Breast epithelium (tissue), 4 donors: Measurements from ENCODE around the gene MBP. TPM values are rescaled to one million over a fixed set of nuclear protein-coding genes. Genes with fewer than 3 reads are reported as not detected.

ENCODE experiments used
- DNase-seq, 2 donors: peaks; one replicate each; pipeline ENCODE4 v3.0.0-alpha.2; 2019; ENCODE audit warnings: low spot score in 2 of 2
- H3K27ac ChIP-seq, 2 donors: fragments of 200-600 bp; sonication (generic) in 1 of 2; one replicate each; pipeline ENCODE4 v1.5.1; 2016 to 2019; ENCODE audit warnings: mild to moderate bottlenecking in 1 of 2
- H3K27me3 ChIP-seq, 2 donors: fragments of 200-600 bp; sonication (generic) in 1 of 2; one replicate each; pipeline versions ENCODE4 v1.5.1 to v1.6.0; 2017 to 2019; ENCODE audit warnings: control low read depth in 1 of 2, mild to moderate bottlenecking in 1 of 2
- H3K36me3 ChIP-seq: fragments of 200-600 bp; one replicate; pipeline ENCODE4 v1.5.1; 2019
- H3K4me1 ChIP-seq, 2 donors: fragments of 200-600 bp; sonication (generic); one replicate each; pipeline ENCODE4 v1.5.1; 2016 to 2019; ENCODE audit warnings: control low read depth in 1 of 2
- H3K4me3 ChIP-seq, 3 donors: fragments of 200-600 bp; sonication (generic); 1 replicate in 2 of 3; 2 replicates in 1 of 3; pipeline ENCODE4 v1.5.1; 2016 to 2019; ENCODE audit warnings: mild to moderate bottlenecking in 3 of 3, moderate library complexity in 2 of 3
- H3K9me3 ChIP-seq, 2 donors: fragments of 200-600 bp; sonication (generic) in 1 of 2; one replicate each; pipeline ENCODE4 v1.5.1; 2016 to 2019; ENCODE audit warnings: control low read depth in 1 of 2
- POLR2A ChIP-seq: fragments of 450-650 bp; IDR thresholded peaks from one replicate; pipeline ENCODE4 v1.6.1; 2016; ENCODE audit warnings: antibody characterized with exemption, mild to moderate bottlenecking, moderate library complexity
- POLR2AphosphoS5 ChIP-seq, 3 donors: sonication (generic); formaldehyde crosslinking; IDR thresholded peaks; one replicate each; pipeline ENCODE4 v1.6.1; 2017; ENCODE audit warnings: antibody characterized with exemption in 3 of 3
- intact Hi-C: fragments of 100-400 bp; cut with DNase I; formaldehyde crosslinking; loops from one replicate; pipeline ENCODE4 v1.15.1; 2023; ENCODE audit warnings: low total_unique reads
- total RNA-seq, 3 donors: library from RNA; depleted of rRNA; stranded (reverse); fragments of >200 nt; gene quantifications; one replicate each; pipeline ENCODE4 v1.1.0, GENCODE V29; 2016
- TF ChIP-seq, protein P1 (sequence below), 3 donors: fragments of 450-650 bp; IDR thresholded peaks; one replicate each; pipeline ENCODE4 v1.5.1; 2016 to 2017; ENCODE audit warnings: antibody characterized with exemption in 3 of 3, mild to moderate bottlenecking in 3 of 3, moderate library complexity in 3 of 3

Gene MBP
- total RNA-seq, 3 donors from 2014 or later, result 27.2 to 46.2 (median 32.4) TPM

DNA sequence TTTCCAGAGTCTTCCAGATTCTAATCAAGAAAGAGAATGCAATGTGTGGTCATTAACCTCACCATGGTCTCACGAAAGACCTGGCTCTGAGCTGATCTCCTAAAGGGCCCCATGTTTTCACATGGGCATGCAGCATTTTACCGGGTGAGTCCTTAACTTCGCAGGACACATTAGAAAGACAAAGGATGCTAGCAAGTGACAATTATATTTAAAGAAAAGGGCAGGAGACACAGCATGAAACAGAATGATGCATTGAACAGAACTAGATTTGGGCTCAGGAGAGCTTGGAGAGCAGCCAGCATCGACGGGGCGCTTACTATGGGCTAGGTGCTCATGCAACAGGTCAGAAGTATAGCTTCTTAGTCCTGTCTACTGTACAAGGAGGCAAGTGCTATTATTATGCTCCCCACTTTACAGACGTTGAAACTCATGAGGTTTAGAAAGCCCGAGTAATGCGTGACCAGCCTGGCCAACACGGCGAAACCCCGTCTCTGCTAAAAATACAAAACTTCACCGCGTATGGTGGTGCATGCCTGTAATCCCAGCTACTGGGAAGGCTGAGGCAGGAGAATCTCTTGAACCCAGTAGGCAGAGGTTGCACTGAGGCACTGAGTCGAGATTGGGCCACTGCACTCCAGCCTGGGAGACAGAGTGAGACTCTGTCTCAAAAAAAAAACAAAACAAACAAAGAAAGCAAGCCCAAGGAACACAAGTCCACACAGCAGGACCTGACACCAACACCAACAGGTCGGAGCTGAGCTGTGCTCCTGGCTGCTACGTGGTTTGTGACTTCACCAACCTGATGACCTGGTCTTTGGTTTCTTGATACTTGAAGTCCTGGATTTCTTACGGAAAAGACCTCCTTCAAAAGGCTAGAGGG, 16.1 kb downstream of the MBP start:
- DNase-seq, result peak in 1 of 2 donors; percentile 12
- intact Hi-C loops, result no loop called here
- no peaks in the 10 kb centered on the region for H3K36me3 ChIP-seq
- H3K27me3 ChIP-seq, result no peaks in the 10 kb centered on the region
- no peak overlapping the region for H3K4me3 ChIP-seq
- H3K4me1 ChIP-seq, result peaks cover 0 to 8% of the 10 kb centered on the region in 2 donors
- TF ChIP-seq POLR2AphosphoS5 (IDR thresholded peaks at IDR 0.05) (no peak), POLR2A (no peak)
- TF ChIP-seq, protein P1, sequence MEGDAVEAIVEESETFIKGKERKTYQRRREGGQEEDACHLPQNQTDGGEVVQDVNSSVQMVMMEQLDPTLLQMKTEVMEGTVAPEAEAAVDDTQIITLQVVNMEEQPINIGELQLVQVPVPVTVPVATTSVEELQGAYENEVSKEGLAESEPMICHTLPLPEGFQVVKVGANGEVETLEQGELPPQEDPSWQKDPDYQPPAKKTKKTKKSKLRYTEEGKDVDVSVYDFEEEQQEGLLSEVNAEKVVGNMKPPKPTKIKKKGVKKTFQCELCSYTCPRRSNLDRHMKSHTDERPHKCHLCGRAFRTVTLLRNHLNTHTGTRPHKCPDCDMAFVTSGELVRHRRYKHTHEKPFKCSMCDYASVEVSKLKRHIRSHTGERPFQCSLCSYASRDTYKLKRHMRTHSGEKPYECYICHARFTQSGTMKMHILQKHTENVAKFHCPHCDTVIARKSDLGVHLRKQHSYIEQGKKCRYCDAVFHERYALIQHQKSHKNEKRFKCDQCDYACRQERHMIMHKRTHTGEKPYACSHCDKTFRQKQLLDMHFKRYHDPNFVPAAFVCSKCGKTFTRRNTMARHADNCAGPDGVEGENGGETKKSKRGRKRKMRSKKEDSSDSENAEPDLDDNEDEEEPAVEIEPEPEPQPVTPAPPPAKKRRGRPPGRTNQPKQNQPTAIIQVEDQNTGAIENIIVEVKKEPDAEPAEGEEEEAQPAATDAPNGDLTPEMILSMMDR (IDR thresholded peaks at IDR 0.05), result no peak
- no peak overlapping the region for H3K27ac ChIP-seq
- H3K9me3 ChIP-seq, result no peaks in the 10 kb centered on the region

DNA sequence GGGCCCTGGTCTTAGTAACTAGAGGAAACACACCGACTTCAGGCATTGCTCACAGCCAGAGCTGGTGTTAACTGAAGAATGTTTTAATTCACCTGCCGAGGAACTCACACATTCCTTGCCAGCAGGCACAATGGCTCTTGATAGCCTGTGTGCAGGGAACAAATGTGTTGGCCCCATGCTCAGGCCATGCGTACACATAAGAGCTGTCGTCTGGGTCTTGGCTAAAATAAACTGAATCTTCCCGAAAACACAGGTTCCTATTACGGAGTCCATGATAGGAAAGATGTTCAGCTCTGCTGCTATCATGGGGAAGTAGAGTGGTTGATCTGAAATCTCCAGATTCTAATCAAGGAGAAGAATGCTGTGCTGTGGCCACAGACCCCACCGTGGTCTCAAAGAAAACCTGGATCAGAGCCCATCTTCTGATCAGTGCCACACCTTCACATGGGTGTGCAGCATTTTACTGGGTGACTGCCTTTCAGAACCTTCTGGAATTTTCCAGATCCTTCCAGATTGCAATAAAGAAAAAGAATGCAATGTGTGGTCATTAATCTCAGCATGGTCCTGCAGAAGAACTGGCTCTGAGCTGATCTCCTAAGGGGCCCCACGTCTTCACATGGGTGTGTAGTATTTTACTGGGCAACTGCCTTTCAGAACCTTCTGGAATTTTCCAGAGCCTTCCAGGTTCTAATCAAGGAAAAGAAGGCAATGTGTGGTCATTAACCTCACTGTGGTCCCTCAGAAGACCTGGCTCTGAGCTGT, 17.2 kb downstream of the MBP start:
- H3K4me3 ChIP-seq, result no peak overlapping the region
- no peaks in the 10 kb centered on the region for H3K36me3 ChIP-seq
- H3K9me3 ChIP-seq, result no peaks in the 10 kb centered on the region
- intact Hi-C loops, result no loop called here
- H3K27ac ChIP-seq, result peak overlapping the region; percentile 88 to 91
- peaks cover 0 to 8% of the 10 kb centered on the region in 2 donors for H3K4me1 ChIP-seq
- TF ChIP-seq, protein P1 (IDR thresholded peaks at IDR 0.05), result no peak
- TF ChIP-seq POLR2AphosphoS5 (IDR thresholded peaks at IDR 0.05), result no peak
- no peak for TF ChIP-seq POLR2A
- no peaks in the 10 kb centered on the region for H3K27me3 ChIP-seq
- peak in 1 of 2 donors; percentile 5 for DNase-seq

DNA sequence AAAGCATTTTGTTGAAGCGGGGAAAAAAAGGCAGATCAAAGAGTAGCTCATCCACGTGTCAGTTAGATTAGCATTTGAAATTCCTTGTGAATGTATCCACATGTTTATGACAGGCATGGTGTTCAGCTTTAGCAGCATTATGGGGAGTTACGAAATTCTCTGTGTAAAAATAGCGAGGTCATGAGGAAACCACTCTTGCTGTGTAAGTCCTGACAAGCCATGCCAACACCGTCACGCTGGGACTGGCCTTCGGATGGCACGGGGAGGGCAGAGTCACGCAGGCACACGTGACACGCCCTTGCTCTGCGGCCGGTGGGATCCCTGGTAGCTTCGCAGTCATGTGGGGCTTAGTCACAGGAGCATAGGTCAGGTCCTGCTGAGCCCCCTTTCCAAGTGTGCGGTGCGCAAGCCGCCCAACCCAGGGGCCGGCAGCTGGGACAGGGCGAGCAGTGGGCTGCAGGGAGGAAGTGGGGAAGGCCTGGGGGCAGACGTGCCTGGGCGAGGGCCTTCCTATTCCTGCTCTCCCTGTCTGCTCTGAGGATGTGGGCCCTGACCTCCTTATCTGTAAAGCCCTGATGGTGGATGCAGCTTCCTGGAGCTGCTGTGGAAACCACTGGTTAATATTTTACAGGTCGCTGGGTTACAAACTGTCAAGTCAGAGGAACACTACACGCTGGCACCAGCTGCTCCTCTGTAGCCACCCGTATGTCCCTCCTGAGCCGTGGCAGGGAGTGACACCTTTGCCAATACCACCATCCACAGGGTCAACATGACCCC, 18.0 kb downstream of the MBP start:
- peak overlapping the region; percentile 88 to 91 for H3K27ac ChIP-seq
- peaks cover 0 to 8% of the 10 kb centered on the region in 2 donors for H3K4me1 ChIP-seq
- no peaks in the 10 kb centered on the region for H3K9me3 ChIP-seq
- intact Hi-C loops, result no loop called here
- no peaks in the 10 kb centered on the region for H3K27me3 ChIP-seq
- peak; percentile 64 to 94 for DNase-seq
- peak overlapping the region in 2 of 3 donors; percentile 4 to 30 for H3K4me3 ChIP-seq
- no peaks in the 10 kb centered on the region for H3K36me3 ChIP-seq
- no peak for TF ChIP-seq POLR2A
- TF ChIP-seq, protein P1 (IDR thresholded peaks at IDR 0.05), result no peak
- TF ChIP-seq POLR2AphosphoS5 (IDR thresholded peaks at IDR 0.05), result peak; percentile 69 to 92 (median 71)

DNA sequence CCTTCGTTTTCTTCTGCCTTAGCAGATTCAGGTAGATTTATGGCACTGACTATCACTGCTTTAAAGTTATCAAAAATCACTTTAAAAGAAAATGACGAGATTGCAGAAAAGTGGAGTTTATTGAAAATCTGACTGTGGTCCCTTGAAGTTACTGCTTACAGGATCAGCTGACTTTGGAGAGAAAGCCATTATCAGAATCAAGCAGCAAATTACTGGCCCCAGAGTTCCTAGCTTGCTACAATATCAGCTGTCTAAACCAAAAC, 18.5 kb downstream of the MBP start:
- Histone ChIP-seq H3K36me3 (no peaks in the 10 kb centered on the region), H3K27me3 (no peaks in the 10 kb centered on the region), H3K4me3 (no peak overlapping the region), H3K9me3 (no peaks in the 10 kb centered on the region), H3K27ac (peak overlapping the region; percentile 88 to 91), H3K4me1 (peaks cover 0 to 8% of the 10 kb centered on the region in 2 donors)
- intact Hi-C loops, result no loop called here
- TF ChIP-seq, protein P1 (IDR thresholded peaks at IDR 0.05), result no peak
- TF ChIP-seq POLR2AphosphoS5 (IDR thresholded peaks at IDR 0.05) (no peak), POLR2A (no peak)
- DNase-seq, result no peak
